Measurements from ENCODE around the gene IL6R.

- TF ChIP-seq POLR2AphosphoS5 (IDR thresholded peaks at IDR 0.05; ENCODE audit: borderline replicate concordance, low read depth, low read length): no peak
- TF ChIP-seq EZH2 (IDR thresholded peaks at IDR 0.05): no peak
Observed at GRCh38 chr1:154406572-154406879, 1.4 kb downstream of the IL6R start.

Data from SK-N-MC (cell line).